Fibroblast of lung (primary cell): ENCODE results near the gene SPPL3.

Experiments used
- CTCF ChIP-seq, 2 donors: IDR thresholded peaks in 1 of 2; conservative IDR thresholded peaks in 1 of 2; 1 replicate in 1 of 2; 2 replicates in 1 of 2; pipeline ENCODE4 v1.5.1; 2011 to 2012; ENCODE audit warnings: low read length in 2 of 2, control low read depth in 1 of 2, inconsistent platforms in 1 of 2, low read depth in 1 of 2, mild to moderate bottlenecking in 1 of 2
- EZH2 ChIP-seq: IDR thresholded peaks from 2 replicates; pipeline ENCODE4 v1.5.1; 2012; ENCODE audit warnings: low read length, control low read depth, mild to moderate bottlenecking; ENCODE audit errors: missing control alignments

- TF ChIP-seq CTCF (conservative IDR thresholded peaks at IDR 0.05 in 1 of 2, IDR thresholded peaks at IDR 0.05 in 1 of 2; ENCODE audit: low read depth in 1 of 2, low read length in 2 of 2) (no peak), EZH2 (no peak)
These were observed 105.5 kb downstream of the SPPL3 start for GRCh38 chr12:120798696-120799095.
